Measurements from ENCODE around the gene SPATA45.
"Not testable (repeated sequence)": the region's sequence is repeated elsewhere in the genome, so short reads cannot be mapped to it uniquely, and the experiment has no call there.

The SPATA45 gene

DNA sequence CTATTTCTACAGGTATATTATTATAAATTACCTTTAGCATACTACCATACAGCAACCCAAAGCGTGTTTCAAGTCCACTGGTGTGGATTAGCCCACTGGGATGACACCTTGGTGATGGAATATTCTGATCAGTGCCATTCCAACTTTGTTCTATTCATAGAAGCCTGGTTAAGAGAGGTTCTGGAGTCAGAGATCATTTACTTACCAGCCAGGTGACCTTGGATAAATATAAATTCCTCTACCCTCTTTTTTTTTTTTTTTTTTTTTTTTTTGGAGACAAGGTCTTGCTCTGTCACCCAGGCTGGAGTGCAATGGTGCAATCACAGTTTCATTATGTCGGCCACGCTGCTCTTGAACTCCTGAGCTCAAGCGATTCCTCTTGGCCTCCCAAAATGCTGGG is at the start of gene SPATA45:
TSS of gene SPATA45 (minus strand) at position 101 of the 400 bp plus-strand sequence. CDS start 11,500 bp downstream, outside the sequence.
- no peak for DNase-seq (ENCODE audit: low read depth)

DNA sequence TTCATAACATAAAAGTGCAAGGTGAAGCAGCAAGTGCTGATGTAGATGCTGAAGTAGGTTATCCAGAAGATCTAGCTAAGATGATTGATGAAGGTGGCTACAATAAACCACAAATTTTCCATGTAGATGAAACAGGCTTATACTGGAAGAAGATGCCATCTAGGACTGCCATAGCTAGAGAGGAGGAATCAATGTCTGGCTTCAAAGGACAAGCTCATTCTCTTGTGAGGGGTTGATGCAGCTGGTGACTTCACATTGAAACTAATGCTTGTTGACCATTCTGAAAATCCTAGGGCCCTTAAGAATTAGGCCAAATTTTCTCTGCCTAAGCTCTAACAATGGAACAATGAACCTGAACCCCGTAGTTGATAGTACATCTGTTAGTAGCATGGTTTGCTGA is 44.7 kb upstream of the SPATA45 start:
- DNase-seq (ENCODE audit: low read depth) = no peak

DNA sequence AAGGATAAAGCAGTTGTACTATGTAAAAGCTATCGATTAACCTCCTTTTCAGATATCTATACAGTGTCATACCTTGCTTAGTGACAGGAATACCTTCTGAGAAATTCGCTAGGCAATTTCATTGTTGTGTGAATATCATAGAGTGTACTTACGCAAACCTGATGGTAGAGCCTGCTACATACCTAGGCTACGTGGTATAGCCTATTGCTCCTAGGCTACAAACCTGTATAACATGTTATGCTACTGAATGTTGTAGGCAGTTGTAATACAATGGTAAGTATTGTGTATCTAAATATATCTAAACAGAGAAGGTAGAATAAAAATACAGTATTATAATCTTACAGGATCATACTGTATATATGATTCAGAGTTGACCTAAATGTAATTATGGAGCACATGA is 37.1 kb upstream of the SPATA45 start:
- no peak for DNase-seq (ENCODE audit: low read depth)

DNA sequence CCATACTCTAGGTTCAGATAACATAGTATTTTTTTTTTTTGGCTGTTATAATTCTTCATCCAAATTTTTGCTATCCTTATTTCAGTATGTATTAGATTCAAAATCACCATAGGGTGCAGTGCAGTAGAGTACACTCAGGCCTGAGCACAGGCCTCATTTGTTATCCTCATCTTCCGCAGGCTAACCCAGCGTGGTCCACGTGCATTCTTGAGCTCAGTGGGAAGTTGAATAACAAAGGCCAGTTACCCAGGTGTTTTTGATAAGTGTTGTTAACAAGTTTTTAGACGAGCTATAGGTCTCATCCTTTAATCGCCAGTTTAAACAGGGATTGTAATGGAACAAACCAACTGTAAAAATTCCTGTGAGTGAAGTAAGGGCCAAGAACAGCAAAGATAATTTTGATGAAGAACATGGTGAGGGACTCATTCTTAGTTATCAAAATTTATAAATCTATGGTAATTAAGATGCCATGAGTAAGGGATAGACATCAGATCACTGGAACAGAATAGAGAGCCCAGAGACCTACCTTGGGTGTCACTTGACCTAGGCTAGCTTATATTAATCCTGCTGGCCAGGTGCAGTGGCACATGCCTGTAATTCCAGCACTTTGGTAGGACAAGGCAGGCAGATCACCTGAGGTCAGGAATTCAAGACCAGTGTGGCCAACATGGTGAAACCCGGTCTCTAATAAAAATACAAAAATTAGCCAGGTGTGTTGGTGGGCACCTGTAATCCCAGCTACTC is 32.7 kb upstream of the SPATA45 start:
- no peak for DNase-seq (ENCODE audit: low read depth)

DNA sequence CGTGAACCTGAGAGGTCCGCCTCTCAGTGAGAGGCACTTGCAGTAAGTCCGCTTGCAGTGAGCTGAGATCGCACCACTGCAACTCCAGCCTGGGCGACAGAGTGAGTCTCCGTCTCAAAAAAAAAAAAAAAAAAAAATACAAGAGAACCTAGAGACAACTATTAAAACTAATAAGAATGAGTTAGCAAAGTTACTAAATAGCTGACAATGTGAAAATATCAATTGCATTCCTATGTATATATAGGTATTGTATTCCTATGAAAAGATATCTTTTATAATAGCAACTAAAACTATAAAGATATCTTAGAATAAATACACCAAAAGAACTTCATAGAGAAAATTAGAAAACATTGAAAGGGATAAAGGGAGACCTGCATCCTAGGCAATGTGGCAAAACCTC is 31.0 kb upstream of the SPATA45 start:
- no peak for DNase-seq (ENCODE audit: low read depth)

DNA sequence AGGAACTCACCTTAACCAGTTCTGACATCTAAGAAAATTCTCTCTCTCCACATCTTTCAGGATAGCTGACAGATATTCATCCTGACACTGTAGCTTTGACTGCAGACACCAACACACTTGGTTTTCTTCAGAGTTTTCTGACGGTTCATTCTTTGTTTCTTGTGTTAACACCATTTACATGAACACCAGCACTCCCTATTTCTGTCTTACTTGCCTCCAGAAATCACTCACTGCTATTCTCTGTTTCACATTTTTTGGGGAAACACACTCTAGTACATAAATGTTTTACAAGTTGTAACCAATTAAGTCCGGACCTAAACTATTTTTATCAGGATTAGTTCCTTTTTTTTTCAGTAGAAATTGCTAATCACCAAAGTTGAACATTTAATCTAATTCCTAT is 26.1 kb upstream of the SPATA45 start:
- DNase-seq (ENCODE audit: low read depth) = no peak

DNA sequence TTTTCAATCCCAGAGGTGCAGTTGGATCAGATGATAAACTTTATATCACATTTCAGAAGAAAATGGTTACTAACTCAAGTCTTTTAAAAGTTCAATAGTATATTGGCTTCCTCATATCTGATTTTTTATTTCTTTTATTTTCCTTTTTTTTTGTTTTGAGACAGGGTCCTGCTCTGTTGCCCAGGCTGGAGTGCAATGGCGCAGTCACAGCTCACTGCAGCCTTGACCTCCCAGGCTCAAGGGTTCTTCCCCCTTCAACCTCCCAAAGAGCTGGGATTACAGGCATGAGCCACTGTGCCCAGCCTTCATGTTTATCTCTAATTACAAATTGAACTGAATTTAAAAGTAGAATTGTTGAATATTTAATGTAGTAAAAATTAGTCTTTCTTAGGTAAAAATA is 24.5 kb upstream of the SPATA45 start:
- no peak for DNase-seq (ENCODE audit: low read depth)

DNA sequence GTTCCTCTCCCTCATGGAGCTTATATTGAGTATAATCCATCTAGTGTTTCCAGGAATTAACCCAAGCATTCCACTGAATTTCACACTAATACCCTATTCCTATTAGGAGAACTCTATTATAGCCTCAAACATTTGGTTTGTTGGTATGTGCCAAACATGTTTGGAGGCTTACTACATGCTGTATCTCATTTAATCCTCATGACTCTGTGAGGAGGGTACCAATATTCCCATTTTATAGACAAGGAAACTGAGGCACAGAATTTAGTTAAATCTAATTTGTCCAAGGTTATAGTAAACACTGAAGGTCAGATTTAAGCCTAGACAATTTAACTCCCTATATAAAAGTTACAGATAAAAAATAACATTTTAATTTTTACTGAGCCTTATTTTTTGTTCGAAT is 19.7 kb upstream of the SPATA45 start:
- DNase-seq (ENCODE audit: low read depth) = no peak

DNA sequence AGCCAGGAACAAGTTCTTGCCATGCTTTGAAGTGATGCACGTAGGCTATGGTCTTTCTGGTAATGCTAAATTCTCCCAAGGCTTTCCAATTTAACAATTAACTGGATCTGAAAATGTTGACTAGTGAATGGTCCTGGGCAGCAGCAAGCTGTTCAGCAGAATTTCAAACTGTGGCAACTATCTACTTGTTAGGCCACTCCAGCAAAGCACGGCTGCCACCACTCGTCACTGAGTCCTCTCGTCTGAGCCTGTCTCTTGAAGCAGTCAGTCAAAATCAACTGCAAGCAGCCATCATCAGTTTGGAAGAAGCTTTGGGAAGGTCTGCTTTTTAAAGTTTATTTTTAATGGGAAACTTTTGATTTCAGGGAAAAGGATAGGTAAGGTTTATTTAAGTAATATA is 16.8 kb upstream of the SPATA45 start:
- no peak for DNase-seq (ENCODE audit: low read depth)

DNA sequence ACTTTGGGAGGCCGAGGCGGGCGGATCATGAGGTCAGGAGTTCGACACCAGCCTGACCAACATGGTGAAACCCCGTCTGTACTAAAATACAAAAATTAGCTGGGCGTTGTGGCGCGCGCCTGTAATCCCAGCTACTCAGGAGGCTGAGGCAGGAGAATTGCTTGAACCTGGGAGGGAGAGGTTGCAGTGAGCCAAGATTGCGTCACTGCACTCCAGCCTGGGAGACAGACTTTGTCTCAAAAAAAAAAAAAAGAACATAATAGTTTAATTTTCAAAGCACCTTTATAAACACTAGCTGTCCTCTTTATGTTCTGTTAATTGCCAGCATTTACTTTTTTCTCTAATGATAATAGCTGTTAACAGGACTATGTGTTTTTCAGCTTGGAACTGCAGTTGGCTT is 15.9 kb upstream of the SPATA45 start:
- DNase-seq (ENCODE audit: low read depth) = not testable (repeated sequence)

DNA sequence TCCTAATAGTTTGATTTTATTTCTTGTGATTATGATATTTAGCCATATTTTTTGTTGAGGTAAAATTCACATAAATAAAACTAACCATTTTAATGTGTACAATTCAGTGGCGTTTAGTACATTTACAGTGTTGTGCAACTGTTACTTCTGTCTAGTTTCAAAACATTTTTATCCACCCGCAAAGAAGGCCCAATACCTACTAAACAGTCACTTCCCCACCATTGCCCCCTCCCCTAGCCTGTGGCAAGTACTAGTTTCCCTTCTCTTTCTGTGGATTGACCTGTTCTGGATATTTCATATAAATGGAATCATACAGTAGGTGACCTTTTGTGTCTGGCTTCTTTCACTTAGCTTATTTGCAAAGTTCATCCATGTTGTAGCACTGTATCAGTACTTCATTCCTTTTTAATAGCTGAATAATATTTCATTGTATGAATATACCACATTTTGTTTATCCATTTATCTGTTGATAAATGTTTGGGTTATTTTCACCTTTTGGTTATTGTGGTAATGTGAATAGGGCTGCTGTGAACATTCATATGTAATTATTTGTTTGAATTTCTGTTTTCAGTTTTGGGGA is 14.8 kb upstream of the SPATA45 start:
- DNase-seq (ENCODE audit: low read depth) = no peak

DNA sequence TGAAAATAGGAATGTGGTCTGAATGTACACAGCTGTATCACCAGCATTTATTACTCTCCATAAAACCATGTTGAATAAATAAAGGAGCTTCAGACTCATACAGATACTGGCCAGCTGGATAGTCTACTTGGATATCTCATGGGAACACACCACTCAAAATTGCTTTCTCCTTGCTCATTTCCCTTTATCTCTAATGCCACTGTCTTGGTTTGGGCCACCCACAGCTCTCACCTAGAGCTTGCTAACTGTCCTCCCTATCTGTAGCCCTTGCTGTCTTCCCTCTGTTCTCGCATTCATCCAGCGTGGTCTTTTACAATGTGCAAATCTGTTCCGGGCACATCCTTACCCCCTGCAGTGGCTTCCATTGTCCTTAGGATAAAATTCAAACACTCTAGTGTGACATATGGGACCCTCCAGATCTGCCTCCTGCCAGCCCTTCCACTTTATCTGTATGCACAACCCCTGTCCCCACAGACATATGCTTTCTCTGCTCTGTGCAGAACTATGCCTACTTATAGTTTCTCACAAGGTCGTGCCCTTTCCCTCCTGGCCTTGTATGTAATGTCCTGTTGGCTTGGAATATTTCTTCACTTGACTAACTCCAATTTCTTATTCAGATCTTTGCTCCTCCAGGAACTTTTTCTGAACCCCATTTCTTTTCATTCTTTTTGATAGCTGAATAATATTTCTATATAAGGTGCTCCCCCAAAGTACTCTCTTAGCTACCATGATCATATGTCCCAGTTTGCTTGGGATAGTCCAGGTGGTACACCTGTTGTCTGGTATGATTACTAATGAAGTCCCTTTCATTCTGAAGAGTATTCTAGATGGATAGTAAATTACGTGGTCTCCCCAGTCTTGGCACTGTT is 13.5 kb upstream of the SPATA45 start:
- no peak for DNase-seq (ENCODE audit: low read depth)

DNA sequence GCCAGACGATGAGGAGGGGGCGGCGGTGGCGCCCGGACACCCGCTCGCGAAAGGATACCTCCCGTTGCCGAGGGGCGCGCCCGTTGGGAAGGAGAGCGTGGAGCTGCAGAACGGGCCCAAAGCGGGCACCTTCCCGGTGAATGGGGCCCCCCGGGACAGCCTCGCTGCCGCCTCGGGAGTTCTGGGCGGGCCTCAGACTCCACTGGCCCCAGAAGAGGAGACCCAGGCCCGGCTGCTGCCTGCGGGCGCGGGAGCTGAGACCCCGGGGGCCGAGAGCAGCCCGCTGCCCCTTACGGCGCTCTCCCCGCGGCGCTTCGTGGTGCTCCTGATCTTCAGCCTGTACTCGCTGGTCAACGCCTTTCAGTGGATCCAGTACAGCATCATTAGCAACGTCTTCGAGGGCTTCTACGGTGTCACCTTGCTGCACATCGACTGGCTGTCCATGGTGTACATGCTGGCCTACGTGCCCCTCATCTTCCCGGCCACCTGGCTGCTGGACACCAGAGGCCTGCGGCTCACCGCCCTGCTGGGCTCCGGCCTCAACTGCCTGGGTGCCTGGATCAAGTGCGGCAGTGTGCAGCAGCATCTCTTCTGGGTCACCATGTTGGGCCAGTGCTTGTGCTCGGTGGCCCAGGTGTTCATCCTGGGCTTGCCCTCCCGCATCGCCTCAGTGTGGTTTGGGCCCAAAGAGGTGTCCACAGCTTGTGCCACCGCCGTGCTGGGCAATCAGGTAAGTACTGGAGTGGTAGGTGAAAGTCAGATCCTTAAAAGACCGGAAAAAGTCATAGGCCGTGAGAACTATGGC is 11.2 kb upstream of the SPATA45 start:
- DNase-seq (ENCODE audit: low read depth) = no peak

DNA sequence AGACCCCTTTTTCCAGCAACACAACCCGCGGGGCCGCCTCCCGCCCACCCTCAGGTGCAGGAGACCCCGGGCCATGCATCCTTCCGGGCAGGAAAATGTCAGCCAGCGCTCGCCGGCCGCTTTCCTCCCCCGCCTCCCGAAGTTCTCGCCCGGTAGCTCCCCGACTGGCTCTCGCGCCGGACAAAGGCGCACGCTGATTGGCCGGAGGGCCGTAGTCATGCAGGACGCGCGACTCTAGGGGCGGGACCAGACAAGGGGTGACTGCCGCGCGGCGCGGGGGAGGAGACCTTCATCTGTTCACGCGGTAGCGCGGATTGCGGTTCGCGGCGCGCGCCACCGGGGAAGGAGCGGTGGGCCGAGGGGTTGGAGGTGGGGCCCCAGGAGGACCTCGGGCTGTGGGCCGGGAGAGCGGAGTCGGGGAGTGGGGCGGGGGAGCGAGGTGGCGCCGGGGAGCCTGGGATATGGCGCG is 10.6 kb upstream of the SPATA45 start, which contains the start of gene FLVCR1:
TSS of gene FLVCR1 (plus strand) at position 284 of the 469 bp plus-strand sequence. CDS start at position 462, 178 bp downstream.
- DNase-seq (ENCODE audit: low read depth) = peak; percentile 88

DNA sequence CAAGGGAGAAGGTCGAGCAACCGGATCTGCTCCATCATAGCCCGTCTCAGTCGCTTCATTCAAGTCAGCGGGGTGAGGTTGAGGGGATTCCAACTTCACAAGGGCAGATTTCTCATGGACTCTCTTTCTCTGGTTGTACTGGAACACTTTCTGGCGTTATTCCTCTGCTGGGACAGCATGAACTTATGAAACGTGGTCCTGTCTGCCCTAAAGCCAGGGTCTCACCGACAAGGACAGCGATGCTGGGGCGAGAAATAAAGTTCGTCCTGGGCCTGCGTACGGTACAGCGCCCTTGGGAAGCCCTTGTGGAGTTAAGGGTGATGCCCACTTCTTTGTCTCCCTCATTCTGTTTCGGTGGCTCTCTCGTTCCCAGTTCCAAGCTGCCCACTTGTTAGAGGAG is 9.3 kb upstream of the SPATA45 start:
- DNase-seq (ENCODE audit: low read depth) = no peak

DNA sequence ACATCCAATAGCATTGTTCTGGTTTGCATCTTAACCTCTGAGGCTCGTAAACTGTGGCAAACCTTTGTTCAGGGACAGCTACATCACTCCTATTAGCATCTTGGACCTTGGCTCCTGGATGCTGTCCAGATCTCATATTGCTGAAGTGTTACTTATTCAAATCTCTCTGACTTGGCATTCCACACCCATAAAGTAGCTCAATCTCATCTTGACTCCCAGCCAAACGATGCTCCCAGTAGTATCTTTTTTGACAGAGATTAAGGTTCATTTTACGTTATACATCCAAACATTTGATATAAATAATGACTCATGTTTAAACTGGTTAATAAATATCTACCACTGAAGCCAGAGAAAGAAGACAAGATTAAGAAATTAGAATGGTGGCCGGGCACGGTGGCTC is 6.2 kb upstream of the SPATA45 start:
- DNase-seq (ENCODE audit: low read depth) = no peak

DNA sequence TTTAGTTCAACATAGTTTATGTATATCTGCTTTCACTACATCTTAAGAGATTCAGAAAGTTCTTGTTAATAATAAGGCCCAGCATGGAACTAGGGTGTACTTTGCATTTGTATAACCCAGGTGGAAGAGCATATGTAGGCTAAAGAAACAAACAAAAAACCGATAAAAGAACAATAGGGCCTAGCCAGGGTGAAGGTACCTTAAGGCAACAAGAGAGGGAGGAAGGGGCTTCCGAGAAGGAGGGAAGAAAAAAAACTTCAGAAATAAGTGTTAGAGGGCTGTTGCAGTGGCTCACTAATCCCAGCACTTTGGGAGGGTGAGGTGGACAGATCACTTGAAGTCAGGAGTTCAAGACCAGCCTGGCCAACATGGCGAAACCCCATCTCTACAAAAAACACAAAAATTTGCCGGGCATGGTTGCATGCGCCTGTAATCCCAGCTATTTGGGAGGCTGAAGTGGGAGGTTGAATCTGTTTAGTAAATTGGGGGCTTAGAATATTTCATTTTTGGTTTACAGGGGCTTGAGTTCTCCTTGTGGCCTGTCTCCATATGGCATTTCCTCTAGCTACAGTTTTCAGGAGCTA is 4.7 kb upstream of the SPATA45 start:
- DNase-seq (ENCODE audit: low read depth) = no peak

DNA sequence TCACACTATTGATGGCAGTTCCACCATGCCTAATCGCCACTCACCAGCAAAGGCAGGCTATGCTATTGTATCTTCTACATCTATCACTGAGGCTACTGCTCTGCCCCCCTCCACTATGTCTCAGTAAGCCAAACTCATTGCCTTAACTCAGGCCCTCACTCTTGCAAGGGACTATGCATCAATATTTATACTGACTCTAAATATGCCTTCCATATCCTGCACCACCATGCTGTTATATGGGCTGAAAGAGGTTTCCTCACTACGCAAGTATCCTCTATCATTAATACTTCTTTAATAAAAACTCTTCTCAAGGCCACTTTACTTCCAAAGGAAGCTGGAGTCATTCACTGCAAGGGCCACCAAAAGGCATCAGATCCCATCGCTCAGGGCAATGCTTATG is 2.9 kb downstream of the SPATA45 start:
- DNase-seq (ENCODE audit: low read depth) = not testable (repeated sequence)

DNA sequence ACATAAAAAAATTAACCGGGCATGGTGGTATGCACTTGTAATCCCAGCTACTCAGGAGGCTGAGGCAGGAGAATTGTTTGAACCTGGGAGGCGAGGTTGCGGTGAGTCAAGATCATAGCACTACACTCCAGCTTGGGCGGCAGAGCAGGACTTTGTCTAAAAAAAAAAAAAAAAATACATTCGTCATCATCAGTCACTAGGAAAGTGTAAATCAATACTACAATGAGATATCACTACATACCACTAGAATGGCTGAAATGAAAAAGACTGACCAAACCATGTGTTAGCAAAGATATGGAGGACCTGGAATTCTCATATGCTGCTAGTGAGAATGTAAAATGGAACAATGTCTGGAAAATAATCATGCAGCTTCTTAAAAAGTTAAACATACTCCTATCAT is 9.3 kb downstream of the SPATA45 start:
- no peak for DNase-seq (ENCODE audit: low read depth)

DNA sequence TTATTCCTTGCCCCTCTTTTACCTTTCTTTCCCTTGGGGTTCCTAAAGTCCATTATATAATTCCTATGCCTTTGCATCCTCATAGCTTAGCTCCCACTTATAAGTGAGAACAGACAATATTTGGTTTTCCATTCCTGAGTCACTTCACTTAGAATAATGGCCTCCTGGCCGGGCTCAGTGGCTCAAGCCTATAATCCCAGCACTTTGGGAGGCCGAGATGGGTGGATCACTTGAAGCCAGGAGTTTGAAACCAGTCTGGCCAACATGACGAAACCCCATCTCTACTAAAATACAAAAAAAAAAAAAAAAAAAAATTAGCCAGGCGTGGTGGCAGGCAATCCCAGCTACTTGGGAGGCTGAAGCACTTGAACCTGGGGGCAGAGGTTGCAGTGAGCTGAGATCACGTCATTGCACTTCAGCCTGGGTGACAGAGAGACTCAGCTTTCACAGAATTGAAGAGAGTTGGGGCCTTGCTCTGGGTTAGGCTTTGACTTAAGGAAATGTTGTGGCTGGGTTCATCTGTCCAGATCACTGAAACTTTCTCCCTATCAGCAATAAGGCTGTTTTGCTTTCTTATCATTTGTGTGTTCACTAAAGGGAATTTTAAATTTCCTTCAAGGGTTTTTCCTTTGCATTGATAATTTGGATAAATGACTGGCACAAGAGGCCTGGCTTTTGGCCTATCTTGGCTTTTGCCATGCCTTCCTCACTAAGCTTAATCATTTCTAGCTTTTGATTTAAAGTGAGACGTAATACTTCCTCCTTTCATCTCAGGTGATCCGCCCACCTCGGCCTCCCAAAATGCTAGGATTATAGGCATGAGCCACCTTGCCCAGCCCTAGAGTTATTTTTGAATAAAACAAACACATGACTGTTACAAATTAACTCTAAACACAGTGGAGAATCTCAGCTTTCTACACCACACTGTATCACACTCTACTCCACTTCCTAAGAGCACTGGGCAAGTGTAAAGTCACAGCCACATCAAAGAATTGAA is 13.9 kb downstream of the SPATA45 start:
- not testable (repeated sequence) for DNase-seq (ENCODE audit: low read depth)

All from activated gamma-delta T cell treated with anti-CD3 and anti-CD28 coated beads, Interleukin-2, amount 50 U/mL, for 16 hours (primary cell).